Aorta (tissue), 5 donors: ENCODE measurements around the gene SLC13A3. TPM values are rescaled to one million over a fixed set of nuclear protein-coding genes. Genes with fewer than 3 reads are reported as not detected.
A peak's percentile ranks its signal among the peaks of the same experiment; 100 is the strongest.
"Not testable (repeated sequence)": the region's sequence is repeated elsewhere in the genome, so short reads cannot be mapped to it uniquely, and the experiment has no call there.

Experiments
- ATAC-seq: fragments of 200-7000 bp; cut with Tn5 transposase; one replicate; pipeline ENCODE4 v1.9.1; 2022; ENCODE audit warnings: moderate library complexity; ENCODE audit not compliant: low FRiP score
- DNase-seq, 2 donors: peaks; one replicate each; pipeline ENCODE4 v3.0.0-alpha.2; 2020
- H3K27ac ChIP-seq, 2 donors: one replicate each; pipeline ENCODE4 v1.5.1; 2013; ENCODE audit warnings: low read length in 2 of 2, mild to moderate bottlenecking in 2 of 2, moderate library complexity in 2 of 2, control low read depth in 1 of 2, inconsistent platforms in 1 of 2, low read depth in 1 of 2
- H3K27me3 ChIP-seq, 2 donors: one replicate each; pipeline ENCODE4 v1.6.1; 2013; ENCODE audit warnings: control low read depth in 1 of 2, low read length in 1 of 2, mild to moderate bottlenecking in 1 of 2, moderate library complexity in 1 of 2; ENCODE audit not compliant: insufficient read depth in 2 of 2, control insufficient read depth in 1 of 2
- H3K36me3 ChIP-seq, 2 donors: one replicate each; pipeline ENCODE4 v1.6.1; 2013; ENCODE audit warnings: control low read depth in 1 of 2, low read length in 1 of 2, mild to moderate bottlenecking in 1 of 2; ENCODE audit not compliant: insufficient read depth in 2 of 2, control insufficient read depth in 1 of 2
- H3K4me1 ChIP-seq, 2 donors: one replicate each; pipeline ENCODE4 v1.6.1; 2013; ENCODE audit warnings: low read length in 2 of 2, control low read depth in 1 of 2, mild to moderate bottlenecking in 1 of 2, moderate library complexity in 1 of 2; ENCODE audit not compliant: insufficient read depth in 2 of 2, control insufficient read depth in 1 of 2
- H3K4me3 ChIP-seq, 2 donors: one replicate each; pipeline ENCODE4 v1.5.1; 2013; ENCODE audit warnings: low read length in 2 of 2, control low read depth in 1 of 2, mild to moderate bottlenecking in 1 of 2
- H3K9me3 ChIP-seq: one replicate; pipeline ENCODE4 v1.6.1; 2013; ENCODE audit warnings: mild to moderate bottlenecking, low read length; ENCODE audit not compliant: control insufficient read depth
- WGBS, 2 donors: extraction: QIAGEN DNeasy Blood & Tissue Kit; methylation state at CpG; one replicate each; pipeline ENCODE4 v1.1.7; 2013; 5-methylcytosine and 5-hydroxymethylcytosine counted together
- intact Hi-C, 2 donors: fragments of 100-400 bp; cut with DNase I; formaldehyde crosslinking; loops; one replicate each; pipeline versions ENCODE4 v1.14.2 to v1.15.0; 2022
- polyA plus RNA-seq, 2 donors: library from polyadenylated mRNA; stranded (reverse); fragments of 200-250 nt; gene quantifications; one replicate each; pipeline ENCODE4 v1.2.3, GENCODE V29; 2013
- total RNA-seq, 2 donors: library from RNA; stranded (reverse); fragmentation: NEBNext Ultra II Directional; extraction: Animal tissue kit (Norgen Biotek cat#: 25700); gene quantifications; one replicate each; pipeline ENCODE4 v1.2.1, GENCODE V29; 2021
- donor health status: healthy with polysubstance abuse.
- donor health status: Bipolar disorder and iron deficiency.
- donor health status: DM: no; HTN: no; CAD: no.
- donor health status: DM: no; HTN: no; CAD: no.
- donor health status: DM: yes; HTN: yes; CAD: no.

Gene SLC13A3
- total and polyA plus RNA-seq, 4 donors: 1.8 to 5.1 (median 3.7) TPM; not detected in 1

GRCh38 chr20:46683011-46683667, 31.9 kb upstream of the SLC13A3 start:
- Histone ChIP-seq H3K4me3 (no peak overlapping the region), H3K4me1 (peaks cover 2 to 4% of the 10 kb centered on the region in 2 donors), H3K9me3 (no peaks in the 10 kb centered on the region), H3K27me3 (no peaks in the 10 kb centered on the region), H3K36me3 (no peaks in the 10 kb centered on the region), H3K27ac (no peak overlapping the region)
- intact Hi-C loops: loop anchor here (5.0 to 10.0 kb wide), 4 partner anchors 121 to 551 kb away; no protein-coding TSS in a partner anchor
- 27 to 30% methylated on average over 12 of the region's 12 CpGs for WGBS, 2 donors
- DNase-seq (no peak), ATAC-seq (no peak)

GRCh38 chr20:46682063-46682821, 31.0 kb upstream of the SLC13A3 start:
- WGBS, 2 donors: 89 to 90% methylated on average over 9 of the region's 9 CpGs
- intact Hi-C loops: loop anchor here (5.0 to 10.0 kb wide), 4 partner anchors 120 to 550 kb away; no protein-coding TSS in a partner anchor

DNA sequence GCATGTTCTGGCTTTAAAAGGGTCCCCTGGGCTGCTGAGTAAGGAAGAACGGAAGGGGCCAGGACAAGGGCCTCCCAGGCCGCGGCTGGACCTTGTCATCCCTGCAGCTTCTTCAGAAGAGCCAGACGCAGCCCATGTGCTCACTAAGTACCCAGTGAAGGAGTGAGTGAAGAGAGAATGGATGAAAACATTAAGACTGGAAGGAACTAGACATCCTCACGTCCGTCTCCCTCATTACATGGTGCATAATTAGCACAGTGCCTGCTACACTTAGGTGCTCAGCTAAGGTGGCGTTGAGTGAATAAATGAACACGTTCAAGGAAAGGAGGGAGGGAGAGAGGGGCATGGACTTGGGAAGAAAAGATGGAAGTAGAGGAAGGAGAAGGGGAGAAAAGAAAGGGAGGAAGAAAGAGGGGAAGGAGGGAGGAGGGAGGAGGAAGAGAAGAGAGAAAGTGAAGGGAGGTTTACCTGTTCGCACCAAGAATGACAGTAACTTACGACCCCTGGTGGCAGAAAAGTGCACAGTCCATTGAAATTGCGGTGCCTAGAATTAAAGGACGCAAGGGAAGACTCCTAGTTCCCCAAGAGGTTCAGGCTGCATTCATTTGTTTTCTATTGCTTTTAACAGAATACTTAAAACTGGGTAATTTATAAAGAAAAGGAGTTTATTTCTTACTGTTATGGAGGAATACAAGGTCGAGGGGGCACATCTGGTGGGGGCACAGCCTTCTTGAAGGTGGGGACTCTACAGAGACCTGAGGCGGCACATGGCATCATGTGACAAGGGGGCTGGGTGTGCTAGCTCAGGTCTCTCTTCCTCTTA, 30.0 kb upstream of the SLC13A3 start:
- DNase-seq (peak in 1 of 2 donors; percentile 52), ATAC-seq (no peak)
- Histone ChIP-seq H3K27ac (no peak overlapping the region), H3K36me3 (no peaks in the 10 kb centered on the region), H3K4me3 (no peak overlapping the region), H3K27me3 (no peaks in the 10 kb centered on the region), H3K9me3 (no peaks in the 10 kb centered on the region), H3K4me1 (no peaks in the 10 kb centered on the region)
- WGBS, 2 donors: 58 to 59% methylated on average over 14 of the region's 14 CpGs
- intact Hi-C loops: loop anchor here (5.0 to 10.0 kb wide), 4 partner anchors 119 to 549 kb away; no protein-coding TSS in a partner anchor

More at GRCh38 chr20:46682063-46682821, 31.0 kb upstream of the SLC13A3 start:
- ATAC-seq: no peak
- no peaks in the 10 kb centered on the region for H3K36me3 ChIP-seq
- H3K4me1 ChIP-seq: no peaks in the 10 kb centered on the region
- no peaks in the 10 kb centered on the region for H3K27me3 ChIP-seq
- H3K9me3 ChIP-seq: no peaks in the 10 kb centered on the region
- H3K4me3 ChIP-seq: no peak overlapping the region
- no peak for DNase-seq
- no peak overlapping the region for H3K27ac ChIP-seq

GRCh38 chr20:46680684-46681031, 29.4 kb upstream of the SLC13A3 start:
- WGBS, 2 donors: 93 to 100% methylated on average over 2 of the region's 2 CpGs
- Histone ChIP-seq H3K27me3 (no peaks in the 10 kb centered on the region), H3K27ac (no peak overlapping the region), H3K4me3 (no peak overlapping the region), H3K9me3 (no peaks in the 10 kb centered on the region), H3K36me3 (no peaks in the 10 kb centered on the region), H3K4me1 (no peaks in the 10 kb centered on the region)
- no peak for DNase-seq
- no peak for ATAC-seq
- intact Hi-C loops: loop anchor here (5.0 to 10.0 kb wide), 4 partner anchors 118 to 548 kb away; no protein-coding TSS in a partner anchor

DNA sequence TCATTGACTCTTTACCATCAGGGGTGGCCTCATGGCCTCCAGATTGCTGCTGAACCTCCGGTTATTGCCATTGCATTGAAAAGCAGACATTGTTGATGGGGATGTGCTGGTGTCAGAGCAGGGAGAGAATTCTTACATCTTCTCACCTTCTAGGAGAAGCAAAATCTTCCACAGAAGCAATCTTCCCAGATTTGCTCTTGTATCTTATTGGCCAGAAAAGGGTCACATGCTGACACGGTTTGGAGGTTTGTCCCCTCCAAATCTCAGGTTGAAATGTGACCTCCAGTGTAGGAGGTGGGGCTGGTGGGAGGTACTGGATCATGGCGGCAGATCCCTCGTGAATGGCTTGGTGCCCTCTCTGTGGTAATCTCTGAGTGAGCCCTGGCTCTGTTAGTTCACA, 27.3 kb upstream of the SLC13A3 start:
- H3K27ac ChIP-seq: no peak overlapping the region
- ATAC-seq: no peak
- H3K27me3 ChIP-seq: no peaks in the 10 kb centered on the region
- no peaks in the 10 kb centered on the region for H3K4me1 ChIP-seq
- 87 to 89% methylated on average over 4 of the region's 4 CpGs for WGBS, 2 donors
- no peaks in the 10 kb centered on the region for H3K36me3 ChIP-seq
- no peak overlapping the region for H3K4me3 ChIP-seq
- no peak for DNase-seq
- no peaks in the 10 kb centered on the region for H3K9me3 ChIP-seq
- intact Hi-C loops: no loop called here

DNA sequence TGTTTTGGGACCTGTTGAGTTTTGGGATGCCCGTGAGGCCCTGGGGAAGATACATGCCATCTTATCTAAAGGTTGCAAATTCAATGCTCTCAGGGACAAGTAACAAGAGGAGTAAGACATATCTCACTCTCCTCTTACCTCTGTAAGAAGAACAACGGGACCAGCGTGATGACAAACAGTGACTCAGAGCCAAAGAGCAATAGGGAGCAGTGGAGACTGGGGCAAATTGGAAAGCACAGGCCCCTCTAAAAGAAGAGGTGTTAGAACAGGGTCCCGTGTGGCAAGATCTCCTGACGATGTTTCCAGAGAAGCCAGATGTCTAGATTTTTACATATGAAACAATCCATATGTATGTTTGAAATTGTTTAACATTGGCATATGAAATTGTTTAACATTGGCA, 26.3 kb upstream of the SLC13A3 start:
- DNase-seq (no peak), ATAC-seq (no peak)
- H3K9me3 ChIP-seq: no peaks in the 10 kb centered on the region
- H3K36me3 ChIP-seq: no peaks in the 10 kb centered on the region
- no peaks in the 10 kb centered on the region for H3K4me1 ChIP-seq
- no peak overlapping the region for H3K27ac ChIP-seq
- intact Hi-C loops: no loop called here
- whole genome bisulfite sequencing, 2 donors: 95 to 96% methylated on average over 5 of the region's 5 CpGs
- no peaks in the 10 kb centered on the region for H3K27me3 ChIP-seq
- H3K4me3 ChIP-seq: no peak overlapping the region

DNA sequence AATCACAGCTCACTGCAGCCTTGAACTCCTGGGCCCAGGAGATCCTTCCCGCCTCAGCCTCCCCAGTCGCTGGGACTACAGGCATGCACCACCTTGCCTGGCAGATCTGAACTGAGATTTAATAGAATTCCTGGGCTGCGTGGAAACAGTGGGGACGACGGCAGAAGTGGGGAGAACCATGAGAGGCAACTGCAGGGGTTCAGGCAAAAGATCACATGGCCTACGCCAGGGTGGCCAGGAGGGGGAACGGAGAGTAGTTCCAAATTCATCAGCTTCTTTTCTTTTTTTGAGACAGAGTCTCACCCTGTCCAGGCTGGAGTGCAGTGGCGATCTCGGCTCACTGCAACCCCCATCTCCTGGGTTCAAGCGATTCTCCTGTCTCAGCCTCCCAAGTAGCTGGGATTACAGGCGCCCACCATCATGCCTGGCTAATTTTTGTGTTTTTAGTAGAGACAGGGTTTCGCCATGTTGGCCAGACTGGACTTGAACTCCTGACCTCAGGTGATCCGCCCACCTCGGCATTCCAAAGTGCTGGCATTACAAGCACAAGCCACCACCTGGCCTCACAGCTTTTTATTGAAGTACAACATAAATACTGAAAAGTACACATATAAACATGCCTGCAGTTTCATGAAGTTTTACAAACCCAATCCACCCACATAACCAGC, 25.5 kb upstream of the SLC13A3 start:
- H3K36me3 ChIP-seq, H3K4me3 ChIP-seq, H3K4me1 ChIP-seq, ATAC-seq, H3K27ac ChIP-seq, H3K9me3 ChIP-seq, intact Hi-C loops, H3K27me3 ChIP-seq, DNase-seq: not testable (repeated sequence)
- WGBS, 2 donors: 96% methylated on average over 13 of the region's 14 CpGs
